HG02571 (cell line): ENCODE results near the gene UPK3B.
A peak's percentile ranks its signal among the peaks of the same experiment; 100 is the strongest.
"Not testable (repeated sequence)": the region's sequence is repeated elsewhere in the genome, so short reads cannot be mapped to it uniquely, and the experiment has no call there.

Source experiments
- ATAC-seq: cut with Tn5 transposase; IDR thresholded peaks from one replicate; pipeline ENCODE4 v1.9.1; 2021; ENCODE audit warnings: mild to moderate bottlenecking, moderate library complexity; ENCODE audit not compliant: unreplicated experiment

Gene UPK3B

DNA sequence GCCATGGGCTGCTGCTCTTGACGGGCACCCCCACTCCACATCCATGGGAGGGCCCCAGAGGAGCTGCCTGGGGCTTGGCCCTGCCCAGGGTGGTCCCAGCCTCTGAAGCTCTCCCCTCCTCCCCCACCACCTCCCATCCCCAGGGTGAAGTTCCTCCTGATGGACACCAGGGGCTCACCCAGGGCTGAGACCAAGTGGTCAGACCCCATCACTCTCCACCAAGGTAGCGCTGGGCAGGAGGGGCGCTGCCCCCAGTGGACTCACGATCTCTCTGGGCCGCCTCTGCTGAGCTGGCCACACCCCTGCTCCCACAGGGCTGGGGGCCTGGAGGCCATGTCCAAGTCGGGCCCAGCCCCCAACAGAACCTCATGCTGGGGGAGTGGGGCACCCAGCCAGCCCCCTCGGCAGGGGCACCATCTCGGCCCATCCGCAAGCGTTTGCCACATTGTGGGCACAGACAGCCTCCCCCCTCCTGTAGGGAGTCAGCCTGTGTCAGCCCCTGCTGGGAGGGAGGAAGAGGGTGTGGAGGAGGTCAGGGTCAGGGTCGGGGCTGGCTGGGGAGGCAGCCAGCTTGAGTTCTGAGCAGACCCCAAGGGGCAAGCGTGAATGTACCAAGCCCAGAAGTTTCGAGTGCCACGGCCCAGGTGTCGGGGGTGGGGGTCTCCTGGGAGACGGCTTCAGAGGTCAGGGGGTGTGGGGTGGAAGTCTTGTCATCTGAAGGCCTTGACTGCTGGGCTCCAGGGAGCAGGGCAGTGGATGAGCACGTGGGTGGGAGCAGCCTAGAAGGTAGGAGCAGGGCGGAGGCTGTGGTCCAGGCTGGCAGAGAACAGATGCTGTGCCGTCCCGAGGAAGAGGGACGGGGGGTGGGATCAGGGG, 2.8 kb downstream of the UPK3B start:
- no peak for ATAC-seq

- ATAC-seq: no peak
Observed at GRCh38 chr7:76513817-76514799, 3.8 kb downstream of the UPK3B start.

DNA sequence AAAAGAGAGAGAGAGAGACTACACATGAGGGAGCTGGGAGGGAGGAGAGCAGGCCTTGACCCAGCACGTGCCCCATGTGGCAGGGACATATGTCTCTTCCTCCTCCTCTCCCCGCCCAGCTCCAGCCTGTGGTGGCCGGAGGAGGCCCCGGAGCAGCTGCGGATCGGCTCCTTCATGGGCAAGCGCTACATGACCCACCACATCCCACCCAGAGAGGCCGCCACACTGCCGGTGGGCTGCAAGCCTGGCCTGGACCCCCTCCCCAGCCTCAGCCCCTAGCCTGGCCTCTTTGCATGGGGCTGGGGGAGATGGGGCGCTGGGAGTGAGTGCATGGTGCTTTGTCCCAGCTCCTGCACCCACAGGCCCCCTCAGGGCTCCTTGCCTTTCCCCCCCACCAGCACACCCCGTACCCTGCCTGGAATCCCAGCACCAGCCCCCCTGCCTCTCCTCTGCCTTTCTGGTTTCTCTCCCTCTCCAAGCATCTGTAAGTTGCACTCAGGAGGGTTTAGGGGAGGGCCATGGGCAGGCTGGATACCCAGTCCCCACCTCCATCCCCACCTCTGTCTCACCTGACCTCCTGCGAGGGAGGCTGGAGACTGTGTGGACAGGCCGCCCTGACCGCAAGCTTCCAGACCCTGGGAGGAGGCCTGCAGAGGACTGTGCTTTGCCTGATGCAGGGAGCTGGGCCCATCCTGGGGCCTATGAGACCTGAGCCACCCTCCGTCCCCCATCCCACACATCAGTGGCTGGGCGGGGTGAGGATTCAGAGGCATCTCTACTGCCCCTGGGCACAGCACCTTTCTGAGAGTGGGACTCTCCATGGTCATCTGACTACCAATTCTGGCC, 4.8 kb downstream of the UPK3B start:
- ATAC-seq: no peak

- no peak for ATAC-seq
Observed at GRCh38 chr7:76515999-76516443, 5.7 kb downstream of the UPK3B start.

DNA sequence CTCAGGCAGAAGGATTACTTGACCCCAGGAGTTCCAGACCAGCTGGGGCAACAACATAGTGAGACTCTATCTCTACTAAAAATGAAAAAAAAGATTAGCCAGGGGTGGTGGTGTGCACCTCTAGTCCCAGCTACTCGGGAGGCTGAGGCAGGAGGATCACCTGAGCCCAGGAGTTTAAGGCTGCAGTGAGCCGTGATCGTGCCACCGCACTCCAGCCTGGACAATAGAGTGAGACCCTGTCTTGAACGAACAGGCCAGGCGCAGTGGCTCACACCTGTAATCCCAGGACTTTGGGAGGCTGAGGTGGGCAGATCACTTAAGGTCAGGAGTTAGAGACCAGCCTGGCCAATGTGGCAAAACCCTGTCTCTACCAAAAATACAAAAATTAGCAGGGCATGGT, 6.6 kb downstream of the UPK3B start:
- ATAC-seq: not testable (repeated sequence)

- not testable (repeated sequence) for ATAC-seq
Observed at GRCh38 chr7:76526183-76526582, 15.8 kb downstream of the UPK3B start.

DNA sequence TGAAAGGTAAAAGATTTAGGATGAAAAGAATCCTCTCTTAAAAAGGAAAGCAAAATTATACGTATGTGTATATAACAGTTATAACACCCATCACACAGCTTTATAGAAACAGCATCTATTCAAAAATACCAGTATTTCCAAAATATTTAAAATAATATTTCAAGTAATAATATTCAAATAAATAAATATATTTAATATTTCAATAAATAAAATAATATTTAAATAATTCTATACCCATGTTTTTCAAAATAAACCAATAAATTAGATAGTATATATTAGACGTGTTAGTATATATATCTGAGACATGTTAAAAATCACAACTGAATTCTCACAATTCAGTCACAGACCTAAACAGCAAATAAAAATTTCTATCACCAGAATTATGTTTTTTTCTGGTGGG, 21.3 kb downstream of the UPK3B start:
- not testable (repeated sequence) for ATAC-seq

- ATAC-seq: not testable (repeated sequence)
Observed at GRCh38 chr7:76543197-76543596, 32.8 kb downstream of the UPK3B start, which contains the start of gene SPDYE16. Gene SPDYE16, minus strand, starts transcription at chr7:76543297. Its CDS starts 1,838 bp downstream, at chr7:76541459.

DNA sequence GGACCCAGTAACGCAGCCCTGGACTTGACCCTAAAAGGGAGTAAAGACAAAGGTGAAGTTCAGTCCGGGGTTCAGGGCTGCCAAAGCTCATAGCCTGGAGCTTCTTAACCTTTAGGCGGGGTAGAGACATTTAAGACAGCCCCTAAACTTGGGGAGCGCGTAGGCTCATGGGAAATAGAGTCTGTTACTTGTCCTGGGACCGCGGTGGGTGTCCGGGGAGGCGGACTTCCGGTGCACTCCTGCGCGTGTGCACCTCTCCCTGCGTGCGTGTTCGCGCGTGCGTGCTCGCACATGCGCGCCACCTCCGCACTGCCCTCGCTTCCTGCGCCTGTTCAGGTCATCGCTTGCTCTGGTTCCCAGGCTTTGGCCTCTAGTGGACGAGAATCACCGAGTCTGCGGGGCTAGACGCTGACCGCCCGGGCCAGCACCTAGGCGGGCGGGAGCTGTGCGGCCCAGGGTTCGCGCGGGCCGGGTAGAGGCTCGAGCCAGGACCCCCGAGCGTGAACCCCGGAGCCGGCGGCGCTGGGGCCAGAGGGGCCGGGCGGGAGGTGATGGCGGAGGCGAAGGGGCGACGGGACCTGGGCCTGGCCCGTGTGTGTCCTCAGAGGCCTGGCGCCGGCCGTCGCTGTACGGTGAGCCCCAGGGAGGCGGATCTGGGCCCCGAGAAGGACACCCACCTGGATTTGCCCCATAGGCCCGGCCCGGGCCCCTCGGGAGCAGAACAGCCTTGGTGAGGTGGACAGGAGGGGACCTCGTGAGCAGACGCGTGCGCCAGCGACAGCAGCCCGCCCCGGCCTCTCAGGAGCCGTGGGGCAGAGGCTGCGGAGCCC, 38.9 kb downstream of the UPK3B start:
- peak; percentile 99 for ATAC-seq

DNA sequence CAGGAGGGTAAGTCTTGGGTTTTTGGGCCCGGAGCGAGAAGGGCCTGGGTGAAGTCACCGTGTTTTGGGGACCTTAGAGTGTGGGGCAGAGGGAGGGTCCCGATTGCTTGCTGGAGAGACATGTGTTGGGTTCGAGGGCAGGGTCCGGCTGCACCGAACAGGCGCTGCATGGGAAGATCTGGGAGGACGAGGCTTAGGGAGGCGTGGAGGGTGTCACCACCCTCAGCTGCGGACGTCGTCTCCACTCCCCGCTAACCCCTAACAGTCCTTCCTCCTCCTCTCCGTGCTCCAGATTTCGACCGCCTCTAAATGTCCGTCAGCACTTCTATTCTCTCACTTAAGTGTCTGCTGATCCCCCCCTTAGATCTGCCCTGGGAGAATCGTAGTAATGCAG, 39.5 kb downstream of the UPK3B start:
- not testable (repeated sequence) for ATAC-seq

DNA sequence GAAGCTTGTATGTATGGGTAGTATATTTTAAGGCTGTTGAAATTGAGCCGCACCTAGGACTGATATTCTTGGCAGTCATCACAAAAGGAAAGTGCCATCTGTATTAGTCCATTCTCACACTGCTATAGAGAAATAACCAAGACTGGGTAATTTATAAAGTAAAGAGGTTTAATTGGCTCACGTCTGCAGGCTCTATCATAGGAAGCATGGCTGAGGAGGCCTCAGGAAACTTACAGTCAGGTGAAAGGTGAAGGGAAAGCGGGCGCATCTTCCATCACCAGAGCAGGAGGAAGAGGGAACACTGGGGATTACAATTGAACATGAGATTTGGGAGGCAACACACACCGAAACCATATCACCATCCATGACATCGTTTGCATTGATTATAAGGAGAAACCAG, 41.6 kb downstream of the UPK3B start:
- not testable (repeated sequence) for ATAC-seq

DNA sequence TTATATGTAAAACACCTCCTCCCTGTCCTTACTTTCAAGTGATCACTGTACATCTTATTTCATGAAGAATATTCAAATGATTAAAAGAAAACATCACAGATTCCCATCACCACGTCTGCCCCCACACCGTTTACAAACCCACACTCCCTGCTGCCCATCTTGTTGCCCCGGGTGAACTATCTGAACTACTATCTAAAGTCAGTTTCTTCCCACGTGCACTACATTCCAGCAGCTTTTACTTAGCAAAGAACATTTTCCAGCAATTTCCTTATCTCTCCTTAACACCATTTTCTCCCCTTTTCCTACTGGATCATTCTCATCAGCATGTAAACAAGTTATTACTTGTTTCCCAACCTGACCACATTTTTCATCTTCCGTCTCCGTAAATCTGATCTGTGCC, 49.3 kb downstream of the UPK3B start:
- ATAC-seq: not testable (repeated sequence)

DNA sequence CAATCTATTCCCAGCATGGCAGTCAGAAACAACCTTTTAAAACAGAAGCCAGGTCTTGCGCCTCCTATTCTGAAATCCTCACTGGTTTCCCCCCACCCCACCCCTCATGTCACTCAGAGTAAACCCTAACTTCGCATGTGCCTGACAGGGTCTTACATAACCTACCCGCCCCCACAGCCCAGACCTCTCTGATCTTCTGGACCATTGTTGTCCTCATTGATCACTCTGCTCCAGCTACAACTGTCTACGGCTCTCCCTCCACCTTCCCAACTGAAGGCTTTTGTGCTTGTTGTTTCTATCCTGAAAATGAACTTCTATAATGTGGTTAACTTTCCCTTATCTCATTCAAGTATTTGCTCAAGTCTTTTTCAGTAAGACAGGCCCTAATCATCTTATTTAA, 49.8 kb downstream of the UPK3B start:
- not testable (repeated sequence) for ATAC-seq

GRCh38 chr7:76561342-76561741, 51.0 kb downstream of the UPK3B start:
- ATAC-seq: not testable (repeated sequence)

DNA sequence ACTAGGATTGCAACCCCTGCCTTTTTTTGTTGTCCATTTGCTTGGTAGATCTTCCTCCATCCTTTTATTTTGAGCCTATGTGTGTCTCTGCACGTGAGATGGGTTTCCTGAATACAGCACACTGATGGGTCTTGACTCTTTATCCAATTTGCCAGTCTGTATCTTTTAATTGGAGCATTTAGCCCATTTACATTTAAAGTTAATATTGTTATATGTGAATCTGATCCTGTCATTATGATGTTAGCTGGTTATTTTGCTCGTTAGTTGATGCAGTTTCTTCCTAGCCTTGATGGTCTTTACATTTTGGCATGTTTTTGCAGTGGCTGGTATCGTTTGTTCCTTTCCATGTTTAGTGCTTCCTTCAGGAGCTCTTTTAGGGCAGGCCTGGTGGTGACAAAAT, 54.6 kb downstream of the UPK3B start:
- not testable (repeated sequence) for ATAC-seq
